ENCODE results near the gene FAM184B. TPM values are rescaled to one million over a fixed set of nuclear protein-coding genes. Genes with fewer than 3 reads are reported as not detected.
"Not testable (repeated sequence)": the region's sequence is repeated elsewhere in the genome, so short reads cannot be mapped to it uniquely, and the experiment has no call there.

The FAM184B gene
- total RNA-seq, 1 donor from 2014 or later = not detected

GRCh38 chr4:17690898-17691297 lies 90.5 kb downstream of the FAM184B start:
- intact Hi-C loops (cut with DNase I) = no loop called here
- no peak for DNase-seq (ENCODE audit: low spot score in 2 of 2)

GRCh38 chr4:17690135-17690534 lies 91.3 kb downstream of the FAM184B start:
- Histone ChIP-seq H3K36me3 (no peaks in the 10 kb centered on the region), H3K27ac (no peak overlapping the region), H3K4me3 (no peak overlapping the region), H3K9me3 (no peaks in the 10 kb centered on the region), H3K27me3 (no peaks in the 10 kb centered on the region), H3K4me1 (no peaks in the 10 kb centered on the region)
- no peak for DNase-seq (ENCODE audit: low spot score in 2 of 2)
- TF ChIP-seq CTCF (IDR thresholded peaks at IDR 0.05) = no peak
- intact Hi-C loops (cut with DNase I) = no loop called here

More at GRCh38 chr4:17690898-17691297, 90.5 kb downstream of the FAM184B start:
- no peaks in the 10 kb centered on the region for H3K36me3 ChIP-seq
- no peak overlapping the region for H3K27ac ChIP-seq
- no peaks in the 10 kb centered on the region for H3K27me3 ChIP-seq
- no peak for TF ChIP-seq CTCF (IDR thresholded peaks at IDR 0.05)
- no peaks in the 10 kb centered on the region for H3K4me1 ChIP-seq
- no peaks in the 10 kb centered on the region for H3K9me3 ChIP-seq
- H3K4me3 ChIP-seq = no peak overlapping the region

- Histone ChIP-seq H3K27ac (no peak overlapping the region), H3K36me3 (no peaks in the 10 kb centered on the region), H3K4me1 (no peaks in the 10 kb centered on the region), H3K27me3 (no peaks in the 10 kb centered on the region), H3K9me3 (no peaks in the 10 kb centered on the region), H3K4me3 (no peak overlapping the region)
- intact Hi-C loops (cut with DNase I) = no loop called here
- no peak for TF ChIP-seq CTCF (IDR thresholded peaks at IDR 0.05)
- DNase-seq (ENCODE audit: low spot score in 2 of 2) = no peak
Observed at GRCh38 chr4:17688011-17688441, 93.4 kb downstream of the FAM184B start.

GRCh38 chr4:17687237-17687857 lies 94.1 kb downstream of the FAM184B start:
- Histone ChIP-seq H3K36me3 (no peaks in the 10 kb centered on the region), H3K4me1 (no peaks in the 10 kb centered on the region), H3K27me3 (no peaks in the 10 kb centered on the region), H3K9me3 (no peaks in the 10 kb centered on the region), H3K4me3 (no peak overlapping the region), H3K27ac (no peak overlapping the region)
- DNase-seq (ENCODE audit: low spot score in 2 of 2) = no peak
- no peak for TF ChIP-seq CTCF (IDR thresholded peaks at IDR 0.05)
- intact Hi-C loops (cut with DNase I) = no loop called here

GRCh38 chr4:17684648-17685047 lies 96.8 kb downstream of the FAM184B start:
- H3K4me3 ChIP-seq; H3K27ac ChIP-seq; H3K36me3 ChIP-seq; DNase-seq (ENCODE audit: low spot score in 2 of 2); H3K27me3 ChIP-seq; H3K9me3 ChIP-seq; H3K4me1 ChIP-seq; intact Hi-C loops (cut with DNase I): not testable (repeated sequence)

- H3K36me3 ChIP-seq = no peaks in the 10 kb centered on the region
- H3K9me3 ChIP-seq = no peaks in the 10 kb centered on the region
- TF ChIP-seq CTCF (IDR thresholded peaks at IDR 0.05) = no peak
- intact Hi-C loops (cut with DNase I) = no loop called here
- H3K27me3 ChIP-seq = no peaks in the 10 kb centered on the region
- no peak for DNase-seq (ENCODE audit: low spot score in 2 of 2)
- no peak overlapping the region for H3K27ac ChIP-seq
- no peak overlapping the region for H3K4me3 ChIP-seq
- no peaks in the 10 kb centered on the region for H3K4me1 ChIP-seq
Observed at GRCh38 chr4:17682222-17682566, 99.2 kb downstream of the FAM184B start.

All from ascending aorta (tissue), 2 donors.